HepG2 (cell line): Measurements from ENCODE around the gene SHISA9. TPM values are rescaled to one million over a fixed set of nuclear protein-coding genes. Genes with fewer than 3 reads are reported as not detected.

Experiments used
- GATA4 ChIP-seq: sonication (generic); IDR thresholded peaks from 2 replicates; pipeline ENCODE4 v1.6.1; 2016; ENCODE audit warnings: antibody characterized with exemption, low read depth, borderline replicate concordance
- ISL2 ChIP-seq: sonication (generic); formaldehyde crosslinking; IDR thresholded peaks from 2 replicates; pipeline ENCODE4 v1.5.0; 2020; ENCODE audit warnings: missing genetic modification reagents
- KLF12 ChIP-seq: sonication (generic); formaldehyde crosslinking; IDR thresholded peaks from 2 replicates; pipeline ENCODE4 v1.4.0; 2020; ENCODE audit warnings: missing genetic modification reagents, borderline replicate concordance
- PCBP2 ChIP-seq: fragments of 200-400 bp; formaldehyde crosslinking; optimal IDR thresholded peaks from 2 replicates; pipeline ENCODE3; 2018; ENCODE audit warnings: low read length, low read depth; ENCODE audit not compliant: poor library complexity, severe bottlenecking
- RFX3 ChIP-seq: IDR thresholded peaks from 2 replicates; pipeline ENCODE4 v1.6.1; 2016; ENCODE audit warnings: missing biosample characterization, missing genetic modification reagents
- SETDB1 ChIP-seq: sonication (generic); formaldehyde crosslinking; IDR thresholded peaks from 2 replicates; pipeline ENCODE4 v1.5.1; 2020; ENCODE audit warnings: missing genetic modification reagents, mild to moderate bottlenecking, borderline replicate concordance
- SOX6 ChIP-seq, 2 experiments: fragments of 450-650 bp in 1 of 2; sonication (generic) in 1 of 2; formaldehyde crosslinking in 1 of 2; IDR thresholded peaks; 2 replicates each; pipeline versions ENCODE4 v1.4.0 to v1.6.1; 2017 to 2020; ENCODE audit warnings: antibody characterized with exemption in 1 of 2, mild to moderate bottlenecking in 1 of 2, missing genetic modification reagents in 1 of 2
- SRSF1 ChIP-seq: fragments of 200-400 bp; formaldehyde crosslinking; optimal IDR thresholded peaks from 2 replicates; pipeline ENCODE3; 2017; ENCODE audit warnings: mild to moderate bottlenecking, low read depth, low read length, moderate library complexity
- ZIK1 ChIP-seq: sonication (generic); formaldehyde crosslinking; IDR thresholded peaks from 2 replicates; pipeline ENCODE4 v1.5.0; 2020; ENCODE audit warnings: mild to moderate bottlenecking, low read depth, missing genetic modification reagents, borderline replicate concordance
- ZMYM3 ChIP-seq: sonication (generic); formaldehyde crosslinking; IDR thresholded peaks from 2 replicates; pipeline ENCODE4 v1.5.1; 2020; ENCODE audit warnings: mild to moderate bottlenecking, missing genetic modification reagents
- ZNF124 ChIP-seq: sonication (generic); formaldehyde crosslinking; IDR thresholded peaks from 2 replicates; pipeline ENCODE4 v1.4.0; 2020; ENCODE audit warnings: missing genetic modification reagents
- ZNF331 ChIP-seq: sonication (generic); formaldehyde crosslinking; IDR thresholded peaks from 2 replicates; pipeline ENCODE4 v1.4.0; 2020; ENCODE audit warnings: missing genetic modification reagents
- ZNF333 ChIP-seq: sonication (generic); formaldehyde crosslinking; IDR thresholded peaks from 2 replicates; pipeline ENCODE4 v1.4.0; 2020; ENCODE audit warnings: mild to moderate bottlenecking, missing genetic modification reagents, borderline replicate concordance
- ZNF430 ChIP-seq: sonication (generic); formaldehyde crosslinking; IDR thresholded peaks from 2 replicates; pipeline ENCODE4 v1.9.0; 2021; ENCODE audit warnings: mild to moderate bottlenecking, missing genetic modification reagents
- ZNF678 ChIP-seq: sonication (generic); formaldehyde crosslinking; IDR thresholded peaks from 2 replicates; pipeline ENCODE4 v1.4.0; 2020; ENCODE audit warnings: mild to moderate bottlenecking, missing genetic modification reagents
- ZNF724P ChIP-seq: sonication (generic); formaldehyde crosslinking; IDR thresholded peaks from 2 replicates; pipeline ENCODE4 v1.8.0; 2022; ENCODE audit warnings: missing genetic modification reagents, borderline replicate concordance
- polyA plus RNA-seq, 8 experiments: library from polyadenylated mRNA; depleted of rRNA in 3 of 8; stranded (reverse) in 7 of 8; unstranded in 1 of 8; fragments of >200 nt; fragmentation: Illumina TruSeq in 4 of 8; extraction: Trizol in 4 of 8; gene quantifications; 2 replicates each; pipeline versions ENCODE4 v1.2.1 to v1.2.3, GENCODE V29; 2011 to 2016; ENCODE audit warnings: low read depth in 4 of 8, missing spikeins in 1 of 8, mixed read lengths in 1 of 8; ENCODE audit not compliant: insufficient read depth in 1 of 8
- total RNA-seq, 5 experiments: library from RNA; depleted of rRNA; stranded (reverse); fragments of >200 nt; fragmentation: Illumina TruSeq; extraction: Trizol; gene quantifications; 2 replicates each; pipeline ENCODE4 v1.2.3, GENCODE V29; 2016; ENCODE audit warnings: low read depth in 1 of 5
- TF ChIP-seq, protein P1 (sequence below): sonication (generic); formaldehyde crosslinking; IDR thresholded peaks from 2 replicates; pipeline ENCODE4 v1.4.0; 2020; ENCODE audit warnings: mild to moderate bottlenecking, missing genetic modification reagents, borderline replicate concordance
- TF ChIP-seq, protein P2 (sequence below): sonication (generic); formaldehyde crosslinking; IDR thresholded peaks from 2 replicates; pipeline ENCODE4 v1.8.0; 2022; ENCODE audit warnings: mild to moderate bottlenecking, missing genetic modification reagents; ENCODE audit not compliant: insufficient replicate concordance
- TF ChIP-seq, protein P3 (sequence below): sonication (generic); formaldehyde crosslinking; IDR thresholded peaks from 2 replicates; pipeline ENCODE4 v1.4.0; 2020; ENCODE audit warnings: missing genetic modification reagents
- TF ChIP-seq, protein P4 (sequence below): IDR thresholded peaks from 2 replicates; pipeline ENCODE4 v1.6.1; 2016; ENCODE audit warnings: missing biosample characterization, missing genetic modification reagents, low read depth

The SHISA9 gene
- total and polyA plus RNA-seq, 2 of the 13 experiments (the other 11 are each of a cell fraction or from before 2014, with no cell fraction given): 0.01 TPM; not detected in 1

DNA sequence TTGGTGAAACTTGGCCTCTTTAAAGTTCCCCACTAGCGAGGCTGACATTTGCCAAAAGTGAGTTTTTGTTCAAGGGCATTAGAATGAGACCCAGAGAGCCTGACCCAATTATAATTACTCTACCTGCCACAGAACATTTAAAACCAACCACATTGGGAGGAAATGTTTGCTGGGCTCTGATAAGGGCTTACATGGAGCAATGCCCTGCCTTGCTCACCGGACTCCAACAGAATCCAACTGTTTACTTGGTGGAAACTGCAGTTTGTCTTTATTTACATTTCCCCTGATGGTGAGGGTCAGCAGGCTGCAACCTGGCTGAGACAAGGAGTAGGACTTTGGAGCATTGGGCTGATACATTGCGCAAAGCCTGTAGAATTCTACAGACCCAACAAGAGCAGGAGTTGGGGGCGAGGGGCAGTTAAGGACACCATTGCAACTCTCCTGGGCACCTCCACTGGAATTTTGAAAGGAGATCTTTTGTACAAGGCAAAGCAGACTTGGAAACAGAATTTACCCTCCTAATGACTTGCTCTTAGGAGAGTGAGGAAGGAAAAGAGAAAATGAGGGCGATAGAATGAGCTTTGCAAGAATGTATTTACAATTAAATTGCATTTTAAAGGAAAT lies 368.6 kb downstream of the SHISA9 start (continued):
- TF ChIP-seq, protein P1, sequence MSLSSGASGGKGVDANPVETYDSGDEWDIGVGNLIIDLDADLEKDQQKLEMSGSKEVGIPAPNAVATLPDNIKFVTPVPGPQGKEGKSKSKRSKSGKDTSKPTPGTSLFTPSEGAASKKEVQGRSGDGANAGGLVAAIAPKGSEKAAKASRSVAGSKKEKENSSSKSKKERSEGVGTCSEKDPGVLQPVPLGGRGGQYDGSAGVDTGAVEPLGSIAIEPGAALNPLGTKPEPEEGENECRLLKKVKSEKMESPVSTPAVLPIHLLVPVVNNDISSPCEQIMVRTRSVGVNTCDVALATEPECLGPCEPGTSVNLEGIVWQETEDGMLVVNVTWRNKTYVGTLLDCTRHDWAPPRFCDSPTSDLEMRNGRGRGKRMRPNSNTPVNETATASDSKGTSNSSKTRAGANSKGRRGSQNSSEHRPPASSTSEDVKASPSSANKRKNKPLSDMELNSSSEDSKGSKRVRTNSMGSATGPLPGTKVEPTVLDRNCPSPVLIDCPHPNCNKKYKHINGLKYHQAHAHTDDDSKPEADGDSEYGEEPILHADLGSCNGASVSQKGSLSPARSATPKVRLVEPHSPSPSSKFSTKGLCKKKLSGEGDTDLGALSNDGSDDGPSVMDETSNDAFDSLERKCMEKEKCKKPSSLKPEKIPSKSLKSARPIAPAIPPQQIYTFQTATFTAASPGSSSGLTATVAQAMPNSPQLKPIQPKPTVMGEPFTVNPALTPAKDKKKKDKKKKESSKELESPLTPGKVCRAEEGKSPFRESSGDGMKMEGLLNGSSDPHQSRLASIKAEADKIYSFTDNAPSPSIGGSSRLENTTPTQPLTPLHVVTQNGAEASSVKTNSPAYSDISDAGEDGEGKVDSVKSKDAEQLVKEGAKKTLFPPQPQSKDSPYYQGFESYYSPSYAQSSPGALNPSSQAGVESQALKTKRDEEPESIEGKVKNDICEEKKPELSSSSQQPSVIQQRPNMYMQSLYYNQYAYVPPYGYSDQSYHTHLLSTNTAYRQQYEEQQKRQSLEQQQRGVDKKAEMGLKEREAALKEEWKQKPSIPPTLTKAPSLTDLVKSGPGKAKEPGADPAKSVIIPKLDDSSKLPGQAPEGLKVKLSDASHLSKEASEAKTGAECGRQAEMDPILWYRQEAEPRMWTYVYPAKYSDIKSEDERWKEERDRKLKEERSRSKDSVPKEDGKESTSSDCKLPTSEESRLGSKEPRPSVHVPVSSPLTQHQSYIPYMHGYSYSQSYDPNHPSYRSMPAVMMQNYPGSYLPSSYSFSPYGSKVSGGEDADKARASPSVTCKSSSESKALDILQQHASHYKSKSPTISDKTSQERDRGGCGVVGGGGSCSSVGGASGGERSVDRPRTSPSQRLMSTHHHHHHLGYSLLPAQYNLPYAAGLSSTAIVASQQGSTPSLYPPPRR (CRISPR knock-in tag): peak; percentile 97
- TF ChIP-seq, protein P2, sequence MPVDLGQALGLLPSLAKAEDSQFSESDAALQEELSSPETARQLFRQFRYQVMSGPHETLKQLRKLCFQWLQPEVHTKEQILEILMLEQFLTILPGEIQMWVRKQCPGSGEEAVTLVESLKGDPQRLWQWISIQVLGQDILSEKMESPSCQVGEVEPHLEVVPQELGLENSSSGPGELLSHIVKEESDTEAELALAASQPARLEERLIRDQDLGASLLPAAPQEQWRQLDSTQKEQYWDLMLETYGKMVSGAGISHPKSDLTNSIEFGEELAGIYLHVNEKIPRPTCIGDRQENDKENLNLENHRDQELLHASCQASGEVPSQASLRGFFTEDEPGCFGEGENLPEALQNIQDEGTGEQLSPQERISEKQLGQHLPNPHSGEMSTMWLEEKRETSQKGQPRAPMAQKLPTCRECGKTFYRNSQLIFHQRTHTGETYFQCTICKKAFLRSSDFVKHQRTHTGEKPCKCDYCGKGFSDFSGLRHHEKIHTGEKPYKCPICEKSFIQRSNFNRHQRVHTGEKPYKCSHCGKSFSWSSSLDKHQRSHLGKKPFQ (CRISPR knock-in tag): no peak
- TF ChIP-seq ZNF331 (CRISPR knock-in tag) (peak; percentile 99), SETDB1 (peak; percentile 45; the same call in 1 of the 2 replicates), PCBP2 (no peak), SOX6 (IDR thresholded peaks at IDR 0.05) (no peak), SOX6 (CRISPR knock-in tag; IDR thresholded peaks at IDR 0.05) (peak; percentile 96), ZMYM3 (peak; percentile 98), ISL2 (CRISPR knock-in tag) (peak; percentile 96), ZNF724P (no peak), GATA4 (peak; percentile 76; the same call in 1 of the 2 replicates), ZIK1 (no peak), ZNF333 (CRISPR knock-in tag) (0 out of 2 replicates have a peak, but pooled peaks have one; percentile 60), ZNF430 (CRISPR knock-in tag) (peak; percentile 94; the same call in 1 of the 2 replicates), KLF12 (CRISPR knock-in tag) (no peak), ZNF124 (CRISPR knock-in tag) (peak; percentile 92), RFX3 (CRISPR knock-in tag) (no peak), ZNF678 (peak; percentile 94), SRSF1 (no peak)
- TF ChIP-seq, protein P3, sequence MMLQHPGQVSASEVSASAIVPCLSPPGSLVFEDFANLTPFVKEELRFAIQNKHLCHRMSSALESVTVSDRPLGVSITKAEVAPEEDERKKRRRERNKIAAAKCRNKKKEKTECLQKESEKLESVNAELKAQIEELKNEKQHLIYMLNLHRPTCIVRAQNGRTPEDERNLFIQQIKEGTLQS: peak; percentile 71; the same call in 1 of the 2 replicates
- TF ChIP-seq, protein P4, sequence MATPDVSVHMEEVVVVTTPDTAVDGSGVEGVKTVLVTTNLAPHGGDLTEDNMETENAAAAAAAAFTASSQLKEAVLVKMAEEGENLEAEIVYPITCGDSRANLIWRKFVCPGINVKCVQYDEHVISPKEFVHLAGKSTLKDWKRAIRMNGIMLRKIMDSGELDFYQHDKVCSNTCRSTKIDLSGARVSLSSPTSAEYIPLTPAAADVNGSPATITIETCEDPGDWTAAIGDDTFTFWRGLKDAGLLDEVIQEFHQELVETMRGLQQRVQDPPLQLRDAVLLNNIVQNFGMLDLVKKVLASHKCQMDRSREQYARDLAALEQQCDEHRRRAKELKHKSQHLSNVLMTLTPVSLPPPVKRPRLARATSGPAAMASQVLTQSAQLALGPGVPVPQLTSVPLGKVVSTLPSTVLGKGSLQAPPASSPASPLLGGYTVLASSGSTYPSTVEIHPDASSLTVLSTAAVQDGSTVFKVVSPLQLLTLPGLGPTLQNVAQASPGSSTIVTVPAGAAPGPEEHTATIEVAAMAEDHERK: no peak
